Hematopoietic multipotent progenitor cell (in vitro differentiated cells): ENCODE data around the gene PPY. TPM values are rescaled to one million over a fixed set of nuclear protein-coding genes. Genes with fewer than 3 reads are reported as not detected.
A peak's percentile ranks its signal among the peaks of the same experiment; 100 is the strongest.
"Not testable (repeated sequence)": the region's sequence is repeated elsewhere in the genome, so short reads cannot be mapped to it uniquely, and the experiment has no call there.

Experiments used
- DNase-seq, 3 donors: peaks; one replicate each; pipeline ENCODE4 v3.0.0-alpha.2; 2011 to 2015; ENCODE audit warnings: low read depth in 2 of 3, low spot score in 2 of 3
- total RNA-seq: library from RNA; depleted of rRNA; stranded (reverse); fragments of >200 nt; gene quantifications from one replicate; pipeline ENCODE4 v1.2.3, GENCODE V29; 2012

The PPY gene
- total RNA-seq, result 0.27 TPM

GRCh38 chr17:43942051-43942685 lies at the start of gene PPY:
TSS of gene PPY (minus strand) at chr17:43942476. CDS start at chr17:43941654, 822 bp downstream.
- DNase-seq, result no peak

GRCh38 chr17:43988301-43988700 lies 46.0 kb upstream of the PPY start:
- DNase-seq, result no peak

GRCh38 chr17:43987131-43988021 lies 45.1 kb upstream of the PPY start:
- DNase-seq, result no peak

- no peak for DNase-seq
Observed at GRCh38 chr17:43986225-43986981, 44.1 kb upstream of the PPY start.

GRCh38 chr17:43984521-43984920 lies 42.2 kb upstream of the PPY start:
- no peak for DNase-seq

- peak in 1 of 3 donors; percentile 36 for DNase-seq
Observed at GRCh38 chr17:43983515-43984411, 41.5 kb upstream of the PPY start.

- no peak for DNase-seq
Observed at GRCh38 chr17:43983196-43983514, 40.9 kb upstream of the PPY start.

GRCh38 chr17:43982171-43982570 lies 39.9 kb upstream of the PPY start:
- no peak for DNase-seq

- DNase-seq, result no peak
Observed at GRCh38 chr17:43979671-43980070, 37.4 kb upstream of the PPY start.

GRCh38 chr17:43979011-43979410 lies 36.7 kb upstream of the PPY start:
- no peak for DNase-seq

GRCh38 chr17:43978078-43978477 lies 35.8 kb upstream of the PPY start:
- no peak for DNase-seq

- DNase-seq, result no peak
Observed at GRCh38 chr17:43976963-43977837, 34.9 kb upstream of the PPY start.

- no peak for DNase-seq
Observed at GRCh38 chr17:43975898-43976297, 33.6 kb upstream of the PPY start.

- DNase-seq, result no peak
Observed at GRCh38 chr17:43974382-43975266, 32.3 kb upstream of the PPY start.

GRCh38 chr17:43972444-43973212 lies 30.4 kb upstream of the PPY start:
- DNase-seq, result not testable (repeated sequence)

GRCh38 chr17:43971436-43971835 lies 29.2 kb upstream of the PPY start:
- DNase-seq, result not testable (repeated sequence)

GRCh38 chr17:43970366-43970765 lies 28.1 kb upstream of the PPY start:
- no peak for DNase-seq
